ENCODE results near the gene GJA3. TPM values are rescaled to one million over a fixed set of nuclear protein-coding genes. Genes with fewer than 3 reads are reported as not detected.

GJA3 gene
- total RNA-seq, 1 experiment from 2014 or later: 0.52 TPM

Other genes starting within 250 kb of the GJA3 start
- gene ZMYM2, start 202.3 kb downstream of the GJA3 start, total RNA-seq (2014; rRNA removed; shearing (Covaris generic)): 30.1 and 30.9 TPM in 2 replicates
- gene GJB2, start 31.9 kb upstream of the GJA3 start, total RNA-seq (2014; rRNA removed; shearing (Covaris generic)): 0.45 and 0.65 TPM in 2 replicates
- gene GJB6, start 71.3 kb upstream of the GJA3 start, total RNA-seq (2014; rRNA removed; shearing (Covaris generic)): not detected in 2 replicates

Measured in A172 (cell line).